HG02610 (cell line): ENCODE measurements around the gene GALNT10.

Experiments
- ATAC-seq: cut with Tn5 transposase; IDR thresholded peaks from one replicate; pipeline ENCODE4 v1.9.1; 2021; ENCODE audit warnings: mild to moderate bottlenecking, moderate library complexity; ENCODE audit not compliant: unreplicated experiment

The GALNT10 gene

GRCh38 chr5:154230526-154230925 lies 40.0 kb downstream of the GALNT10 start:
- no peak for ATAC-seq

- ATAC-seq: no peak
These were observed 44.0 kb downstream of the GALNT10 start for GRCh38 chr5:154234551-154234950.

DNA sequence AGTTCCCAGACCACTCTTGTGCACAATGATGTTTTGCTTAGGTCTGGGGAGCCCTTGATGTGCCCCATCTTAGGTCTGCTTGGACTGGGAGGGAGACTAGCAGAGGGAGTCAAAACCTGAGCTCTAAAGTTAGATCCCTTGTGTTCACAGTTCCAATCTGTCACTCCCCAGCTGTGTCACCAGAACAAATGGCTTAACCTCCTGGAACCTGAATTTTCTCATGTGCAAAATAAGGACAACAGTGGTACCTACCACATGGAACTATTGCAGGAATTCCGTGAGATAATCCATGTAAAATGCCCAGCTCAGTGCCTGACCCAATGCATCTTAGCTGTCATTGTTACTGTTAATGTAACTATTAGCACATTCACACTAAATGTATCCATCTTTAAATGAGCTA lies 45.5 kb downstream of the GALNT10 start:
- ATAC-seq: no peak

GRCh38 chr5:154236536-154237375 lies 46.2 kb downstream of the GALNT10 start:
- no peak for ATAC-seq

DNA sequence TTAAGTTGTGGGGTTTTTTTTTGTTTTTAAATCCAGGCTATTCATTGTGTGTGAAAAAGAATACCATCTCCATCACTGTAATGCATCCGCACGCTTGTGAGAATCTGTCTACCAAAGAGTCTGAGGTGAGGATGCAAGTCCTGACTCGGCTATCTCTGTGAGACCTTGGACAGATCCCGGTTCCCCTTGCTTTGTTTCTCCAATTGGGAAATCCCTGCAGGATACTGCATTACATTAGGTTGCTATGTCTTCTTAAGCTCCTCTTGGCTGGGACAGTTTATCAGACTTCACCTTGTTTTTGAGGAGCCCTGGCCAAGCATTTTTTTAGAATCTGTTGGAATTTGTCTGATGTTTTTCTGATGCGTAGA lies 46.8 kb downstream of the GALNT10 start:
- ATAC-seq: no peak

GRCh38 chr5:154237946-154238345 lies 47.4 kb downstream of the GALNT10 start:
- peak; percentile 21 for ATAC-seq

- peak; percentile 61 for ATAC-seq
These were observed 48.4 kb downstream of the GALNT10 start for GRCh38 chr5:154238776-154239481.

DNA sequence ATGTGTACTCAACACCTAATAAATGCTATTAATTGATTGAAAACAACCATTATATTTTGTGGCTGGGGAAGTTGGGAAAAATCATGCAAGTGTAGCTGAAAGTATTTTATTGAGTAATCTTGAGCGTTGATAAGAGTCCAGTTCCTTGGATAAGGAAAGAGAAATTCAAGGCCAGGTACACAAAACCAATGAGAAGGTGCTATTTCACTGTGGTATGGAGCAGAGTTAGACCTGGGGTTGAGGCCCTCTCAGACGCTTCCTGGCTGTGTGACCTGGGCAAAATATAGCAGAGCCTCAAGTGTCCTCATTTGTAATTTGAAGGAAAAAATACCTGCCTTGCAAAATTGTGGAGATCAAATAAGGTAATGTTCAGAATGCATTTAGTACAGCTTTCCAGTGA lies 50.1 kb downstream of the GALNT10 start:
- no peak for ATAC-seq

- ATAC-seq: no peak
These were observed 50.5 kb downstream of the GALNT10 start for GRCh38 chr5:154241021-154241420.

DNA sequence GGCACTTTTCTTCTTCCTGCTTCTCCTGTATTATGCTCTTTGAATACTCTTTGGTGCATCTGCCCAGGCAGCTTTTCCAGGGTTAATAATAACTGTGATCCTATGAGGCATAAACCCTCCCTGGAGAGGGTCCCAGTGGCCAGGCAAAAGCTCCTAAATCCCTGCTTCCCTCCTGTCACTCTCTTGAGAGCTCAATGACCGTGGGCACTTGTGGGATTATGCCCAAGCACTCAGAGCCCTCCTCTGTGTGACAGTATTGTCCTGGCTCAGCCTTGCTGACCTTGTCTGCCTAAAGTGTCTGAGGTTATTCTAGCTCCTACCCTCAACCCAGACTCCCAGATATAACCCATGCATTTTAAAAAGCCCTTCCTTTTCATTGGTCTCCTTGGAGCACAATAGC lies 51.9 kb downstream of the GALNT10 start:
- ATAC-seq: no peak

GRCh38 chr5:154242964-154243376 lies 52.4 kb downstream of the GALNT10 start:
- ATAC-seq: peak; percentile 79

DNA sequence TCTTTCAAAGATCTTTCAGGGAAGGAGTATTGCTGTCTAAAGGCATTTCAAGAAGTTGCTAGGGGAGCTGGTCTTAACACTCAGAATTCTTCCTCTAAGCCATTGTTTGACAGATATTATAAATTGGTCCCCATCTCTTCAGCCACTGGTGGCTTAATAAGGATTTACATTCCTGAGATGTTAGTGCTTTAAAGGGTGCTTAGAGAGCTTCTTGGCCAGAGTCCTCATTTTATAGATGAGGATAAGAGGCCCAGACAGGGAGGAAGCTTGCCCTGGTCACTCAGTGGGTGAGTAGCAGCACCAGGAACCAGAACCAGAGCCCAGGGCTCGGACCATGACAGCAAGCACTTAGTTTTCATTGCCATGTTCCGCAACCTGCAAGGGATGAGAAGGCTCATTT lies 53.2 kb downstream of the GALNT10 start:
- no peak for ATAC-seq

GRCh38 chr5:154244476-154244875 lies 53.9 kb downstream of the GALNT10 start:
- ATAC-seq: no peak

GRCh38 chr5:154248691-154249090 lies 58.2 kb downstream of the GALNT10 start:
- ATAC-seq: no peak

DNA sequence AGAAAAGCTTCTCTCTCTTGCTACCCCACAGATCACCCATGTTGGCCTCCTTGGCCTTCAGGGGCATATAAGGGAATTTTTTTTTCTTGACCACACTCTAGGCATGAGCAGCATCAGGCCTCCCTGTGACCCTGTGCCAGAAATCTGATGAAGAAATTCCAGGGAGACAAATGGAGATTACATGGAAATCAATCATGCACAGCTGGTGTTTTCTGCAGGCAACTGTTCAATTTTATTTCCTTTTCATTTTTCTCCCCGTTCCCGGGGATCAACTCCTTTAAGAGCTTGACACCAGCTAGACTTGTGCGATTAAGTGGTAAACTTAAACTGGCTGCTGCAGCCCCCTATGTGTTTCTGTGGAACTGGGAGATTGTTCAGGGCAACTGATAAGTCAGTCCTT lies 59.3 kb downstream of the GALNT10 start:
- ATAC-seq: no peak

GRCh38 chr5:154251529-154251928 lies 61.0 kb downstream of the GALNT10 start:
- no peak for ATAC-seq

GRCh38 chr5:154253807-154254206 lies 63.3 kb downstream of the GALNT10 start:
- ATAC-seq: no peak

DNA sequence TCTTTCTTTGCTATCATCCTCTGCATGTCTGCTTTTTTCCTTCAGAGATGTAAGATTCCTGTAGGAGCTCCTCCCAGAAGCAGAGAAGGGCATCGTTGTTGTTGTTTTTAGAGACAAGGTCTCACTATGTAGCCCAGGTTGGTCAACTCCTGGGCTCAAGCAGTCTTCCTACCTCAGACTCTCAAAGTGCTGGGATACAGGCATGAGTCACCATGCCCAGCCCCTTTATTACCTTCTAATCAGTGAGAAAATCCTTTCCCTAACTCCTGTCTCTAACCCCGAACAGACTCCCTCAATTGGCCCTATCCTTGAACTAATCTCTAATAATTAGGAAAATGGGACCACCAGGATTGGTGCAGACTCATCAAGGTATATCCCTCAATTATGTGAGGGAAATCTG lies 64.4 kb downstream of the GALNT10 start:
- no peak for ATAC-seq

DNA sequence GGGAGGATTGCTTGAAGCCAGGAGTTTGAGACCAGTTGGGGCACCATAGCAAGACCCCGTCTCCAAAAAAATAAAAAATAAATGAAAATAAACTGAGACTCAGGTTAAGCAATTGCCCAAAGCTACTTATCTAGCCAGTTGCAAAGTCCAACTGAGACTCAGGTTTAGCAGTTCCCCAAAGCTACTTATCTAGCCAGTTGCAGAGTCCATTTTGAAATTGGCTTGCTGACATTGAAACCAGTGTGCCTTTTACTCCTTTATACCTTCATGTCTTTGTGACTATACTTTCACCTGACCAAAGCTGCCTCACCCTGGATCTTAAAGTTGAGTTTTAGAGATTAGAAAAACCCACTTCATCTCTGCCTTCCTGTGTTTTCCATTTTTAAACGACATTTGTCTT lies 66.5 kb downstream of the GALNT10 start:
- no peak for ATAC-seq

DNA sequence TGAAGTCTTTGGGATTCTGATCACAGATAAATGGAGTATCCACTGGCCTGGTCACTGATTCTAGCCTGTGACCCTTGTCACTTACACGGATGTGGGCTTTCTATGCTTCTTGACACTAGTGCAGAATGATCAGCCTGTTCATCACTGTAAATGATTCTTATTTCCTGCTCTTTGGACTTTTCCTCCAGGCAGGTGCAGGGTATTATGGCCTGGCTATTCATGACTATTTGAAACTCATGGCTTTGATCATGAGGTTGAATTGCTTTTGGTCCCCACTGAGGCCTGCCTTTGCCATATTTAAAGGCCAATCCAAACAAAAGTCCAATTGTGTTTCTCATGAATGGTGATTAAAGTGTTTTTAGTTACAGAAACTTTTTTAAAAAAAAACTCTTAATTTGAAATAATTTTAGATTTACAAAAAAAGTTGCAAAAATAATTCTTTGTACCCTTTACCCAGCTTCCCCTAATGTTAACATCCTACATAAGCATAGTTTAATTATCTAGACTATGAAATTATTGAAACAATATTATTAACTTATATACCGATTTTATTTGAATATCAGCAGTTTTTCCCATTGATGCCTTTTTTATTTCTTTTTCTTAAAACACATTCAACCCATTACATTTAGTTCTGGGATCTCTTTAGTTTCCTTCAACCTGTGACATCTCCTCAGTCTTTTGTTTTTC lies 68.1 kb downstream of the GALNT10 start:
- ATAC-seq: no peak

DNA sequence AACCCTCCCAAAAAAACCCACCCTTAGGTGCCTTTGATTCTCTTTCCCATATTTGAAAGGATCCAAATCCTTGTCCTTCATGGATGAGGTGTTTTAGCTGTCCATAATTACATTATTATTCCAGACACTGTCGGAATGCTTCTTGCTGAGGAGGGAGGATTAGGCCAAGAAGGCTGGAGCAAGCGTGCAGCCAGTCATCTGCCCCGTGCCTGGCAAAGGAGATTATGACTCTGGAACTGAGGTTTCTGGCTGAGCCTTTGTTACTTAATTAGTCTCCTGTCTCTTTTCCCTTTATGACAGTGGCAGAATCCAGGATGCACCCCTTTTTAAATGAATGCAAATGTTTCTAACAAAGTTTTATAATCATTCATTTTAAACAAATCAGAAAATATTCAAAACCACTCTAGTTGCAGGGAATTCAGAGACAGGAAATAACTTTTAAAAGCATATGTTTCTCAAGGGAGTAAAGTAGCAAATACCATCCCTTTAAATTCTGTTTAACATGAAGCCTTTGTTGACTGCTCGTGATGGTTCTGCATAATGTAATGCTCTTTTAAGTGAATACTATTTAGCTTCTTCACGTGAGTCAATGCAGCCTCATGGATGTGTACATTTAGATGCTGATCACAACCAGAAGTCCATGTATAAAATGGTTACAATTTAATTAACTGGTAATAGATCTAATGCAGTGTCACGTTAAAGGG lies 69.8 kb downstream of the GALNT10 start:
- no peak for ATAC-seq
